ENCODE data around the gene CAPZB. TPM values are rescaled to one million over a fixed set of nuclear protein-coding genes. Genes with fewer than 3 reads are reported as not detected.

CAPZB gene
- total RNA-seq, 1 donor from 2014 or later: 264 TPM

DNA sequence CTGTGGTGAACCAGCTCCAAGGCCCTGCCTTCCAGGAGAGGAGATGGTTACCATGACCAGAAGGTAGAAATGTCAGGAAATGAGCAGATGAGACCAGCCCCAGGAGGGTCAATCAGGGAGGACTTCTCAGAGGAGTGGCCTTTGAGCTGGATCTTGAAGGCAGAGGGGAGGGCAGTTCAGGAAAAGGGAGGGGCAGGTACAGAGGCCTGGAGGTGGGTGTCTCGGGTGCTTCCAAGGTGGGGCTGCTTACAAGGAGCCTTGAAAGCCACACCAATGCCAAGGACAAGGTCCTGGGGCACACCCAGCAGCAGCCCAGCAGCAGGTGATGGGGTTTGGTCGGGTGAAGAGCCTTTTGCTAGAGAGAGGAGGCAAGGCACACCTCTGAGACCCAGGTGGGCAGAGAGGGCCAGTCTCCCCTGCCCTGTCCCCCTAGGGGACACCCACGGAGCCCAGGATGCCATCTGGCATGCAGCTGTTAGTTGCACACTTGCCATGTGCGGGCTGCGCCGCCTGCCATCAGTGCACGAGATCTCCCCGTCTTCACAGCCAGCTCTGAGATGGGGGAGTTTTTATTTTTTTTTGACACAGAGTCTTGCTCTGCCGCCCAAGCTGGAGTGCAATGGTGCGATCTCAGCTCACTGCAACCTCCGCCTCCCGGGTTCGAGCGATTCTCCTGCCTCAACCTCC lies 154.7 kb downstream of the CAPZB start:
- no peak overlapping the region for H3K4me3 Mint-ChIP-seq
- no peaks in the 10 kb centered on the region for H3K4me1 Mint-ChIP-seq (ENCODE audit: unreplicated experiment)
- no peak overlapping the region for H3K27ac Mint-ChIP-seq
- TF ChIP-seq CTCF (conservative IDR thresholded peaks at IDR 0.05): no peak
- no peaks in the 10 kb centered on the region for H3K27me3 Mint-ChIP-seq
- H3K36me3 Mint-ChIP-seq: peaks cover 4% of the 10 kb centered on the region
- no peaks in the 10 kb centered on the region for H3K9me3 Mint-ChIP-seq
- DNase-seq (ENCODE audit: extremely low spot score, unreplicated experiment): no peak

- no peak for TF ChIP-seq CTCF (conservative IDR thresholded peaks at IDR 0.05)
- Mint-ChIP-seq H3K27ac (peak overlapping the region; percentile 18), H3K36me3 (peaks cover 4% of the 10 kb centered on the region), H3K4me3 (no peak overlapping the region), H3K4me1 (ENCODE audit: unreplicated experiment) (no peaks in the 10 kb centered on the region), H3K27me3 (no peaks in the 10 kb centered on the region), H3K9me3 (no peaks in the 10 kb centered on the region)
- no peak for DNase-seq (ENCODE audit: extremely low spot score, unreplicated experiment)
Measured at GRCh38 chr1:19329611-19330010, 155.7 kb downstream of the CAPZB start.

DNA sequence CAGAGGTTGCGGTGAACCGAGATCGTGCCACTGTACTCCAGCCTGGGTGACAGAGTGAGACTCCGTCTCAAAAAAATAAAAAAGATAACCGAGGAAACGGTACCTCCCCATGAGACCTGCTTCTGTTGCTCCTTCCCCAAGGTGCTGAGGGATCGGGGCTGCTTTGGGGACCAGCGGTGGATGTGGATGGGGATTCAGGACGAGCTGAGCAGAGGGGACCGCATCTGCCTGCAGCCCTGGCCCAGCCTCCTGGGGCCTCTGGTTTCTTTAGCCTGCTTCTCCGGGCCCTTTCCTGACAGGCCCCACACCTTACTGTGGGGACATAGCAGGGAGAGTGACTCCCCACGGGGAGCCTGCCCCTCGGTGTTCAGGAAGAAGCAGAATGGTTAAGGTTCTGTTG lies 156.2 kb downstream of the CAPZB start:
- Mint-ChIP-seq H3K27me3 (no peaks in the 10 kb centered on the region), H3K4me3 (no peak overlapping the region), H3K4me1 (ENCODE audit: unreplicated experiment) (no peaks in the 10 kb centered on the region), H3K27ac (peak overlapping the region; percentile 18), H3K9me3 (no peaks in the 10 kb centered on the region), H3K36me3 (peaks cover 4% of the 10 kb centered on the region)
- no peak for DNase-seq (ENCODE audit: extremely low spot score, unreplicated experiment)
- TF ChIP-seq CTCF (conservative IDR thresholded peaks at IDR 0.05): no peak

GRCh38 chr1:19328486-19328885 lies 156.9 kb downstream of the CAPZB start:
- no peak overlapping the region for H3K27ac Mint-ChIP-seq
- H3K4me3 Mint-ChIP-seq: no peak overlapping the region
- no peaks in the 10 kb centered on the region for H3K9me3 Mint-ChIP-seq
- H3K36me3 Mint-ChIP-seq: peaks cover 4% of the 10 kb centered on the region
- DNase-seq (ENCODE audit: extremely low spot score, unreplicated experiment): no peak
- H3K27me3 Mint-ChIP-seq: no peaks in the 10 kb centered on the region
- H3K4me1 Mint-ChIP-seq (ENCODE audit: unreplicated experiment): no peaks in the 10 kb centered on the region
- no peak for TF ChIP-seq CTCF (conservative IDR thresholded peaks at IDR 0.05)

DNA sequence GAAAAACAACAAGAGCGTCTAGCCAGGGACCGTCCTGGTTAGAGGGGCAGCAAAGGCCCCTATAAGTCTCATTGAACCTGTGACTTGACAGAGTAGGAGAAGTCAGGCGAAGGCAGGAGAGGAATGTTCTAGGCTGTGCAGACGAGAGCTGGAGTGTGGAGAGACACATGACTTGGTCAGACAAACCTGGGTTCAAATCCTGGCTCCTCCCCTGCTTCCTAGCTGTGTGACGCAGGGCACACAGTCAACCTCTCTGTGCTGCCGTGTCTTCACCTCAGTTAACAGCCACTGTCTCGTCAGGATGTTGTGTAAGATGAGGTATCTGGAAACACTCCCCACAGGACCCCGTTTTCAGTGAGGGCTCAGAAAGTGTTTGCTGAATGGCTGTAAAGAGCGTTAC lies 157.6 kb downstream of the CAPZB start:
- no peaks in the 10 kb centered on the region for H3K27me3 Mint-ChIP-seq
- no peaks in the 10 kb centered on the region for H3K9me3 Mint-ChIP-seq
- H3K4me1 Mint-ChIP-seq (ENCODE audit: unreplicated experiment): no peaks in the 10 kb centered on the region
- DNase-seq (ENCODE audit: extremely low spot score, unreplicated experiment): no peak
- peak overlapping the region; percentile 10 for H3K27ac Mint-ChIP-seq
- TF ChIP-seq CTCF (conservative IDR thresholded peaks at IDR 0.05): no peak
- no peak overlapping the region for H3K4me3 Mint-ChIP-seq
- peaks cover 4% of the 10 kb centered on the region for H3K36me3 Mint-ChIP-seq
